ENCODE measurements around the gene IGSF9. TPM values are rescaled to one million over a fixed set of nuclear protein-coding genes. Genes with fewer than 3 reads are reported as not detected.

The IGSF9 gene
- total RNA-seq, 2 donors from 2014 or later: 0.99 TPM; not detected in 1

GRCh38 chr1:159929155-159930051 lies 16.0 kb downstream of the IGSF9 start:
- H3K36me3 ChIP-seq: no peaks in the 10 kb centered on the region
- peaks cover 5 to 9% of the 10 kb centered on the region in 2 donors for H3K4me1 ChIP-seq (ENCODE audit: control insufficient read depth in 1 of 2, low read depth in 2 of 2)
- TF ChIP-seq, protein P1, sequence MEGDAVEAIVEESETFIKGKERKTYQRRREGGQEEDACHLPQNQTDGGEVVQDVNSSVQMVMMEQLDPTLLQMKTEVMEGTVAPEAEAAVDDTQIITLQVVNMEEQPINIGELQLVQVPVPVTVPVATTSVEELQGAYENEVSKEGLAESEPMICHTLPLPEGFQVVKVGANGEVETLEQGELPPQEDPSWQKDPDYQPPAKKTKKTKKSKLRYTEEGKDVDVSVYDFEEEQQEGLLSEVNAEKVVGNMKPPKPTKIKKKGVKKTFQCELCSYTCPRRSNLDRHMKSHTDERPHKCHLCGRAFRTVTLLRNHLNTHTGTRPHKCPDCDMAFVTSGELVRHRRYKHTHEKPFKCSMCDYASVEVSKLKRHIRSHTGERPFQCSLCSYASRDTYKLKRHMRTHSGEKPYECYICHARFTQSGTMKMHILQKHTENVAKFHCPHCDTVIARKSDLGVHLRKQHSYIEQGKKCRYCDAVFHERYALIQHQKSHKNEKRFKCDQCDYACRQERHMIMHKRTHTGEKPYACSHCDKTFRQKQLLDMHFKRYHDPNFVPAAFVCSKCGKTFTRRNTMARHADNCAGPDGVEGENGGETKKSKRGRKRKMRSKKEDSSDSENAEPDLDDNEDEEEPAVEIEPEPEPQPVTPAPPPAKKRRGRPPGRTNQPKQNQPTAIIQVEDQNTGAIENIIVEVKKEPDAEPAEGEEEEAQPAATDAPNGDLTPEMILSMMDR (IDR thresholded peaks at IDR 0.05): no peak
- H3K4me3 ChIP-seq: no peak overlapping the region
- no peak overlapping the region for H3K27ac ChIP-seq
- DNase-seq (ENCODE audit: low spot score): no peak
- H3K27me3 ChIP-seq (replicated peaks; ENCODE audit: insufficient read depth): no peaks in the 10 kb centered on the region
- no peak for ATAC-seq (ENCODE audit: insufficient number of reproducible peaks, low FRiP score, low read depth)
- H3K9me3 ChIP-seq: no peaks in the 10 kb centered on the region

DNA sequence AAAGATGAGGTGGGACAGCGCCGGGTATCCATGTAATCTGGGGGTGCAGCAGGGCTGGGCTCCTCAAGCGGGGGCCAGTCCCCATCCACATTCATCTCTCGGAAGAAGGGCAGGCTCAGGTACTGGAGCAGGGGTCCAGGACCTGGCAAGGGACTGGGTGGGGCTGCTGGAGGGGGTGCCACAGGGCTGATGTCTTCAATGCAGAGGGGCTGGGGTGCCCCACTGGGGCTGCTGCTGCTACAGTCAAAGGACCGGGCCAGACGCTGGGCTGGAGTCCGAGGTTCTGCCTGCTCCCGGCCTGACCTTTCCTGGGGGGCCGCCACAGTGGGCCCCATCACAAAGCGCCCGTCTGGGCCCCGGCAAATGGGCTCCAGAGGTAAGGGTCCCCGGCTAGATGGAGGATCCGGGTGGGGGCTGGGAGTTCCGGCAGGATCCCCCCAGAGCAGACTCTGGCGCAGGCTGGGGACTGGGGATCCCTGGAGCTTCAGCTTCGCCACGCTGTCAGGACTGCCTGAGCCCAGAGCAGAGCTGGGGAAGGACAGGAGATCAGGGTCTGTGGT lies 16.8 kb downstream of the IGSF9 start:
- Histone ChIP-seq H3K4me3 (no peak overlapping the region), H3K36me3 (no peaks in the 10 kb centered on the region), H3K4me1 (ENCODE audit: control insufficient read depth in 1 of 2, low read depth in 2 of 2) (peaks cover 5 to 9% of the 10 kb centered on the region in 2 donors), H3K27ac (no peak overlapping the region), H3K9me3 (no peaks in the 10 kb centered on the region), H3K27me3 (replicated peaks; ENCODE audit: insufficient read depth) (no peaks in the 10 kb centered on the region)
- DNase-seq (ENCODE audit: low spot score): no peak
- TF ChIP-seq, protein P1 (IDR thresholded peaks at IDR 0.05): no peak
- ATAC-seq (ENCODE audit: insufficient number of reproducible peaks, low FRiP score, low read depth): no peak

DNA sequence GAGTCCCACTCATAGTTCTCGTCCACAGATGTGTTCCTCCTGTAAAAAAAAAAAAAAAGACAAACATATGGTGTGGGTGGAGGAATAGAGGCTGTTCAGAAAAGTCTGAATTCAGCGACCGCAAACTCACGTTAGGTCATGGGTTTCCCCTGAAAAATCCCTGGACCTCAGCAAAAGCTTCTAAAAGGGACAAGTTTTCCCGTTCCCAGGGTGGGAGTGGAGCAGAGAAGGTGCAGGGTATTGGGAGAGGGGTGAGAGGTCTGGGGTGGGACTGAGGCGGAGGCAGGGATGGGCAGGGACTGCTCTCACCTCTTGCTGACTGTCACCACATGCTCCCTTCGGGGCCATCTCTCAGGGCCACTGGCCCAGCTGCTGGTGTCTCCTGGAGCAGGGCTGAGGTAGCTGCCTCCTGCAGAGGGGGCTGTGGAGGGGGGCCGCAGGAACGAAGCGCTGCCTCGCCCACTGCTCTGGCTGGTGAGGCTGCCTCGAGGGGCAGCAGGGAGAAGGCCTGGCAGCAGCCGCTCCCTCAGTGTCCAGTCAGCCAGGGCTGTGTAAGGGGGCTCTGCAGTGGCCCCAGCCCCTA lies 17.5 kb downstream of the IGSF9 start:
- Histone ChIP-seq H3K4me3 (no peak overlapping the region), H3K36me3 (no peaks in the 10 kb centered on the region), H3K27ac (no peak overlapping the region), H3K4me1 (ENCODE audit: control insufficient read depth in 1 of 2, low read depth in 2 of 2) (peaks cover 8 to 10% of the 10 kb centered on the region in 2 donors), H3K9me3 (no peaks in the 10 kb centered on the region), H3K27me3 (replicated peaks; ENCODE audit: insufficient read depth) (no peaks in the 10 kb centered on the region)
- no peak for ATAC-seq (ENCODE audit: insufficient number of reproducible peaks, low FRiP score, low read depth)
- no peak for DNase-seq (ENCODE audit: low spot score)
- TF ChIP-seq, protein P1 (IDR thresholded peaks at IDR 0.05): no peak

DNA sequence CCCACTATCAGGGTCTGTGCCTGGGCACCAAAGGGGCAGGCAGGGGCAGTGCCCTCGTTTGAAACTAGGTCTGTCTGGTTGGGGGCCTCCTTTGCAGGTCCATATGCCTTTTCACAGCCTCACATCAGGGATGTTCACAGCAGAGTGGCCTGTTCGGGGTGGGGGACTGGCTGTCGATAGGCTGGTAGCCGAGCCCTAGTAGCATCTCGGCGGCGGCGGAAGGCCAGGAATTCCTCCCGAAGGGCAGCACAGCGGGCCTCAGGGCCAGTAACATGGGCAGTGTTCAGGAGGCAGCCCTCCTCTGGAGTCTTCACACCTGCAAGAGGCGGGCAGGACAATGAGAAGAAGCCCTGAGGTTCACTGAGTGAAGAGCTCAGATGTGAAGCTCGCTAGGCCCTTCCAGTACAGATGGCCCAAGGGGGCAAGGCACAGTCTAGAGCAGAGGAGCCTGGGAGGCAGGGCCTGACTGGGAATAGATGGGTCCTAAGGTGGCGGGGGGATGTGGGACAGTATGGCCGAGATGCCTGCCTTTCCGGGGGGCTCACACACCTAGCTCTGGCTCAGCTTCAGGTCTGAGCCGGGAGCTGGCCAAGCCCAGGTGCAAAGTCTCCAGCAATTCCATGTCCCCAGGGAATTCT lies 18.1 kb downstream of the IGSF9 start:
- no peak overlapping the region for H3K4me3 ChIP-seq
- TF ChIP-seq, protein P1 (IDR thresholded peaks at IDR 0.05): no peak
- no peak for DNase-seq (ENCODE audit: low spot score)

DNA sequence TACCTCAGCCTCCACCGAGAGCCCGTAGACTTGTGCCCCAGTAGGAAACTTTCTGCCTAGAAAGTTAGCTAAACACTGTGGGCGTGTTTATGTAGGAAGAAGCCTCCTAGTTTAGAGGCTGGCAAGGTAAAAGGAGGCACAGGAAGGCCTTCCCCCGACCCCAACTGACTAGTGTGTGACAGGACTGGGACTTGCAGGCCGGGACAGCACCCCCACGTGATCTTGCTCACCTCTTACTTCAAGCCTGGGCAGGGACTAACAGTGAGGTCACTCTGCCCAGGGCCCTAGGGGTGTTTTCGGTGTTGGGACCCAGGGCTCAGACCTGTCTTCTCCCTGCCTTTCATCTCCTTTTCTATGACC lies 19.7 kb downstream of the IGSF9 start:
- peak overlapping the region; percentile 97 to 99 for H3K27ac ChIP-seq
- peak overlapping the region; percentile 87 for H3K4me3 ChIP-seq
- DNase-seq (ENCODE audit: low spot score) (no peak), ATAC-seq (ENCODE audit: insufficient number of reproducible peaks, low FRiP score, low read depth) (no peak)
- no peaks in the 10 kb centered on the region for H3K36me3 ChIP-seq
- peaks cover 24 to 33% of the 10 kb centered on the region in 2 donors for H3K4me1 ChIP-seq (ENCODE audit: control insufficient read depth in 1 of 2, low read depth in 2 of 2)
- H3K9me3 ChIP-seq: no peaks in the 10 kb centered on the region
- TF ChIP-seq, protein P1 (IDR thresholded peaks at IDR 0.05): no peak
- no peaks in the 10 kb centered on the region for H3K27me3 ChIP-seq (replicated peaks; ENCODE audit: insufficient read depth)

More for the DNA sequence above, 18.1 kb downstream of the IGSF9 start:
- peaks cover 14 to 17% of the 10 kb centered on the region in 2 donors for H3K4me1 ChIP-seq (ENCODE audit: control insufficient read depth in 1 of 2, low read depth in 2 of 2)
- no peaks in the 10 kb centered on the region for H3K9me3 ChIP-seq
- H3K36me3 ChIP-seq: no peaks in the 10 kb centered on the region
- ATAC-seq (ENCODE audit: insufficient number of reproducible peaks, low FRiP score, low read depth): no peak
- no peaks in the 10 kb centered on the region for H3K27me3 ChIP-seq (replicated peaks; ENCODE audit: insufficient read depth)
- no peak overlapping the region for H3K27ac ChIP-seq
